Neural progenitor cell (in vitro differentiated cells): ENCODE data around the gene SEL1L3.

ENCODE experiments used
- EZH2 ChIP-seq: fragments of 200-600 bp; sonication (generic); IDR thresholded peaks from 2 replicates; pipeline ENCODE4 v1.6.1; 2017; ENCODE audit warnings: antibody characterized with exemption, mild to moderate bottlenecking, moderate library complexity
- TF ChIP-seq, protein P1 (sequence below): fragments of 200-600 bp; sonication (generic); IDR thresholded peaks from 2 replicates; pipeline ENCODE4 v1.5.1; 2017; ENCODE audit warnings: antibody characterized with exemption, mild to moderate bottlenecking

DNA sequence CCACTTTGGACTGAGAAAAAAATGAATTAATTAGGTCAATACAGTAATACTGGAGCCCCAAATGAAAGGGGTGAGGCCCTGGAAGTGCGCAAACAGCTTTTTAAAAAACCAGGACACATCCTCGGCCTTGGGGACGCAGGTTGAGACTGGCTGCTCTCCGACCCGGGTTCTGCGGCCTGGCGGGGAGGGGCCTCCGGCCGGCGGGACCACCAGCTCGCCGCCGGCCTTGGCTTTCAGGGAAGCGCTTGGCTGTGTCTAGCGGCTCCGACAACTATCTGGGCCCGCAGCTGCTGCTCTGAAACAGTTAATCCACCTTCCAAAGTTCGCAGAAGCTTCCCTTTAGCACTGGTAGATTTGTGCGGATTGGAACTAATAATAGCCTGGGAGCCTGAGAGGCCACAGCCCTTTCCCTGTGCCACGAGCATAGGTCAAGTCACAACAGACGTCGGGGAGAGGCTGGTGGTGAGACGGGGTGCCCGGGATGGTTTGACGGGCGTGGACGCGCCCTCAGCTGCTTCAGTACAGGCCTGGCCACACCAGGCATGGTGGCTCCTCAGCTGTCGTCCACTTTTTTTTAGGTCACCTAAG lies 1.1 kb upstream of the SEL1L3 start:
- TF ChIP-seq EZH2, result peak; percentile 69
- TF ChIP-seq, protein P1, sequence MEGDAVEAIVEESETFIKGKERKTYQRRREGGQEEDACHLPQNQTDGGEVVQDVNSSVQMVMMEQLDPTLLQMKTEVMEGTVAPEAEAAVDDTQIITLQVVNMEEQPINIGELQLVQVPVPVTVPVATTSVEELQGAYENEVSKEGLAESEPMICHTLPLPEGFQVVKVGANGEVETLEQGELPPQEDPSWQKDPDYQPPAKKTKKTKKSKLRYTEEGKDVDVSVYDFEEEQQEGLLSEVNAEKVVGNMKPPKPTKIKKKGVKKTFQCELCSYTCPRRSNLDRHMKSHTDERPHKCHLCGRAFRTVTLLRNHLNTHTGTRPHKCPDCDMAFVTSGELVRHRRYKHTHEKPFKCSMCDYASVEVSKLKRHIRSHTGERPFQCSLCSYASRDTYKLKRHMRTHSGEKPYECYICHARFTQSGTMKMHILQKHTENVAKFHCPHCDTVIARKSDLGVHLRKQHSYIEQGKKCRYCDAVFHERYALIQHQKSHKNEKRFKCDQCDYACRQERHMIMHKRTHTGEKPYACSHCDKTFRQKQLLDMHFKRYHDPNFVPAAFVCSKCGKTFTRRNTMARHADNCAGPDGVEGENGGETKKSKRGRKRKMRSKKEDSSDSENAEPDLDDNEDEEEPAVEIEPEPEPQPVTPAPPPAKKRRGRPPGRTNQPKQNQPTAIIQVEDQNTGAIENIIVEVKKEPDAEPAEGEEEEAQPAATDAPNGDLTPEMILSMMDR, result no peak
